Smooth muscle cell (in vitro differentiated cells): Measurements from ENCODE around the gene TRAFD1. TPM values are rescaled to one million over a fixed set of nuclear protein-coding genes. Genes with fewer than 3 reads are reported as not detected.

ENCODE experiments used
- DNase-seq: peaks from one replicate; lab custom pipeline; 2025; ENCODE audit not compliant: unreplicated experiment; lab: John Stamatoyannopoulos, UW
- H2AFZ ChIP-seq: fragments of 200-600 bp; sonication (generic); 2 replicates; pipeline ENCODE4 v1.6.0; 2016; ENCODE audit warnings: antibody characterized with exemption, low read depth, mild to moderate bottlenecking
- H3F3A ChIP-seq: fragments of 200-600 bp; sonication (generic); 2 replicates; pipeline ENCODE4 v1.6.0; 2017; ENCODE audit warnings: antibody characterized with exemption, low read depth
- H3K27ac ChIP-seq: fragments of 200-600 bp; sonication (generic); 2 replicates; pipeline ENCODE4 v1.5.1; 2016; ENCODE audit warnings: low read depth, mild to moderate bottlenecking
- H3K27me3 ChIP-seq: fragments of 200-600 bp; sonication (generic); 2 replicates; pipeline ENCODE4 v1.6.1; 2016; ENCODE audit warnings: low read depth, mild to moderate bottlenecking
- H3K36me3 ChIP-seq: fragments of 200-600 bp; sonication (generic); 2 replicates; pipeline ENCODE4 v1.5.1; 2016; ENCODE audit warnings: low read depth
- H3K4me1 ChIP-seq: fragments of 200-600 bp; sonication (generic); 2 replicates; pipeline ENCODE4 v1.5.1; 2016; ENCODE audit warnings: low read depth
- H3K4me2 ChIP-seq: fragments of 200-600 bp; sonication (generic); 2 replicates; pipeline ENCODE4 v1.6.0; 2016; ENCODE audit warnings: mild to moderate bottlenecking
- H3K4me3 ChIP-seq: fragments of 200-600 bp; sonication (generic); 2 replicates; pipeline ENCODE4 v1.5.1; 2016; ENCODE audit warnings: mild to moderate bottlenecking
- H3K79me2 ChIP-seq: fragments of 200-600 bp; sonication (generic); 2 replicates; pipeline ENCODE4 v1.6.0; 2016; ENCODE audit warnings: low read depth, mild to moderate bottlenecking
- H3K9ac ChIP-seq: fragments of 200-600 bp; sonication (generic); 2 replicates; pipeline ENCODE4 v1.6.0; 2016; ENCODE audit warnings: low read depth
- H3K9me3 ChIP-seq: fragments of 200-600 bp; sonication (generic); replicated peaks from 2 replicates; pipeline ENCODE4 v1.5.1; 2016; ENCODE audit warnings: low read depth
- H4K20me1 ChIP-seq: fragments of 200-600 bp; sonication (generic); 2 replicates; pipeline ENCODE4 v1.6.0; 2016; ENCODE audit warnings: low read depth
- WGBS: methylation state at CpG from one replicate; pipeline ENCODE4 v1.1.7; 2016; ENCODE audit warnings: low lambda C conversion rate; 5-methylcytosine and 5-hydroxymethylcytosine counted together
- polyA plus RNA-seq: library from polyadenylated mRNA; unstranded; fragments of >200 nt; fragmentation: Nextera tagmentation; extraction: Ambion mirVana; gene quantifications from 2 replicates; pipeline ENCODE4 v1.2.1, GENCODE V29; 2016
- total RNA-seq: library from RNA; depleted of rRNA; stranded (reverse); fragments of >200 nt; gene quantifications from 2 replicates; pipeline ENCODE4 v1.2.3, GENCODE V29; 2014
- TF ChIP-seq, protein P1 (sequence below): fragments of 200-600 bp; sonication (generic); IDR thresholded peaks from 2 replicates; pipeline ENCODE4 v1.5.1; 2017; ENCODE audit warnings: borderline replicate concordance, mild to moderate bottlenecking, antibody characterized with exemption; ENCODE audit not compliant: insufficient read depth, poor library complexity, severe bottlenecking

Gene TRAFD1
- total and polyA plus RNA-seq, 2 experiments from 2014 or later = 30.2 to 44.8 TPM

DNA sequence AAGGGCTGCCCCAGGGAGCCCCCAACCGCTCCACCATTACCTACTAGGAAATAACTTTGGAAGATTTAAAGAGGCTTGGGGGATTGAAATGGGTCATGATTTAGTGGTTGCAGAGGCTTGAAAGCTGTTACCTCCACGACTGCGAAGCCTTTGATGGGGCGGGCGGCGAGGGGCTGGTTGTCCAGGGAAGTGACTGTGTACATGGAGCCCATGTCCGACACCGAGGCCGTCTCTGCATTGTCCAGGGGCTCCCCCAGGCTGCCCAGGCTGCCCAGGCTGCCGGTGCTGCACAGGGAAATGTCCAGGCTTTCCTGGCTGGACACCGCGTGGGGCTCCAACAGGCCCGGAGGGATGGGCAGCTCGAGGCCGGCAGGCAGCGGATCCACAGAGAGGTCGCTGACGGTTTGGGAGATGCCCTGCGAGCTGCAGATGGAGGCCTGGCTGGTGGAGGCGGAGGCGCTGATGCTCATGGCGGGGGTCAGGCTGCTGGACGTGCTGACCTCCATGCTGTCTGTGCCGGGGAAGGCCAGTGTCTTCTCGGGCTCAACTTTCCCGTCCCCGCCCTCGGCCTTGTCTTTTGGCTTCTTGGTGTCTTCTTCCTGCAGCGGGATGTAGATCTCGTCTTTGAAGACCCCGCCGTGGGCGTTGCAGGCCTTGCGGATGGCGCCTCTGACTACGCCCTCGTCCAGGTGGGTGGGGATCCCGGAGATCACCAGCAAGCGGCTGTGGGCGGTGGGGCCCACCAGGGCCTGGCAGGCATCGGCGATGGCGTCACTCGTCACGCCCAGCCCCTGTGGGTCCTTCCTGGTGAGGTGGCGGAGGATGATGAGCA is 58.9 kb downstream of the TRAFD1 start:
- no peak for DNase-seq
- WGBS = 97% methylated on average over 44 of the region's 46 CpGs
- Histone ChIP-seq H3F3A (no peaks in the 10 kb centered on the region), H3K4me1 (no peaks in the 10 kb centered on the region), H3K9me3 (no peaks in the 10 kb centered on the region), H3K79me2 (no peaks in the 10 kb centered on the region), H3K4me2 (no peak overlapping the region), H2AFZ (no peak overlapping the region), H3K4me3 (no peak overlapping the region), H4K20me1 (peaks cover 6% of the 10 kb centered on the region), H3K27ac (no peak overlapping the region), H3K9ac (no peak overlapping the region), H3K27me3 (no peaks in the 10 kb centered on the region), H3K36me3 (no peaks in the 10 kb centered on the region)
- TF ChIP-seq, protein P1, sequence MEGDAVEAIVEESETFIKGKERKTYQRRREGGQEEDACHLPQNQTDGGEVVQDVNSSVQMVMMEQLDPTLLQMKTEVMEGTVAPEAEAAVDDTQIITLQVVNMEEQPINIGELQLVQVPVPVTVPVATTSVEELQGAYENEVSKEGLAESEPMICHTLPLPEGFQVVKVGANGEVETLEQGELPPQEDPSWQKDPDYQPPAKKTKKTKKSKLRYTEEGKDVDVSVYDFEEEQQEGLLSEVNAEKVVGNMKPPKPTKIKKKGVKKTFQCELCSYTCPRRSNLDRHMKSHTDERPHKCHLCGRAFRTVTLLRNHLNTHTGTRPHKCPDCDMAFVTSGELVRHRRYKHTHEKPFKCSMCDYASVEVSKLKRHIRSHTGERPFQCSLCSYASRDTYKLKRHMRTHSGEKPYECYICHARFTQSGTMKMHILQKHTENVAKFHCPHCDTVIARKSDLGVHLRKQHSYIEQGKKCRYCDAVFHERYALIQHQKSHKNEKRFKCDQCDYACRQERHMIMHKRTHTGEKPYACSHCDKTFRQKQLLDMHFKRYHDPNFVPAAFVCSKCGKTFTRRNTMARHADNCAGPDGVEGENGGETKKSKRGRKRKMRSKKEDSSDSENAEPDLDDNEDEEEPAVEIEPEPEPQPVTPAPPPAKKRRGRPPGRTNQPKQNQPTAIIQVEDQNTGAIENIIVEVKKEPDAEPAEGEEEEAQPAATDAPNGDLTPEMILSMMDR = no peak

DNA sequence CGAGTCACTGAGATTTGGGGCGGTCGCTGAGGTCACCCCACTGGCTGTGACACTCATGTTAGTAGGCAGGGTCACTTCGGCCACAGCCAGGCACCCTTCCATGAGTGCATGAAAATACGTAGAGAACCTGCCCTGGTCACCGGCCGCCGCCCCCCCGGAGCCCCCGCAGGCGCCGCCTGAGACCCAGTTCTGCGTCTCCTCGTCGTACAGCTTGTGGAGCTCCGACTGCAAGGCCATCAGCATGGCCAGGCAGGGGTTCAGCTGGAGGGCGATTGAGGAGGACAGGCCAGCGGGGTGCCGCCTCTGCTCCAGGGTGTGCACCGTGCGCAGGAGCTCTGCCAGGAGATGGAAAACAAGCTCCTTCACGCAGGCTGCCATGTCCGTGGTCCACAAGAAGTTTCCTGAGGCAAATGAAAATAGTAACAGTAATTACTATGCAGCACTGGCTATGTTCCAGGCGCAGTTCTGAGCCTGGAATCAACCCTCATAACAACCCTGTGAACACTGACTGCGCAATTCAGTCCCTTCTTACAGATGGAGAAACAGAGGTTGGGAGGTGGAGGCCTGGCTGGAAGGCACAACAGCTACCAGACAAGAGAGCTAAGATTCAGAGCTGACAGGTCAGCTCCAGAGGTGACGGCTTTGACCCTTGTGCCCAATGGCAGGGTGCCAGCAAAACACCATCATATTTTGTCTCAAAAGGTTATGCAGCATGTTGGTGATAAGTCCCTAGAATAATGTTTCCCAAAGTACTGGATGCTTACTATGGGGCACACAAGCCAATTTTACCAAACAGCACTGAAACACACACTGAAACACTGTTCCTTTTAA is 59.9 kb downstream of the TRAFD1 start:
- WGBS = 98% methylated on average over 26 of the region's 26 CpGs
- no peak overlapping the region for H3K4me2 ChIP-seq
- no peak overlapping the region for H3K27ac ChIP-seq
- H3K9me3 ChIP-seq = no peaks in the 10 kb centered on the region
- peaks cover 6% of the 10 kb centered on the region for H4K20me1 ChIP-seq
- no peaks in the 10 kb centered on the region for H3K36me3 ChIP-seq
- H3F3A ChIP-seq = no peaks in the 10 kb centered on the region
- no peak for DNase-seq
- H3K79me2 ChIP-seq = no peaks in the 10 kb centered on the region
- H3K27me3 ChIP-seq = no peaks in the 10 kb centered on the region
- no peaks in the 10 kb centered on the region for H3K4me1 ChIP-seq
- no peak overlapping the region for H2AFZ ChIP-seq
- H3K9ac ChIP-seq = no peak overlapping the region
- no peak overlapping the region for H3K4me3 ChIP-seq
- TF ChIP-seq, protein P1 = no peak

DNA sequence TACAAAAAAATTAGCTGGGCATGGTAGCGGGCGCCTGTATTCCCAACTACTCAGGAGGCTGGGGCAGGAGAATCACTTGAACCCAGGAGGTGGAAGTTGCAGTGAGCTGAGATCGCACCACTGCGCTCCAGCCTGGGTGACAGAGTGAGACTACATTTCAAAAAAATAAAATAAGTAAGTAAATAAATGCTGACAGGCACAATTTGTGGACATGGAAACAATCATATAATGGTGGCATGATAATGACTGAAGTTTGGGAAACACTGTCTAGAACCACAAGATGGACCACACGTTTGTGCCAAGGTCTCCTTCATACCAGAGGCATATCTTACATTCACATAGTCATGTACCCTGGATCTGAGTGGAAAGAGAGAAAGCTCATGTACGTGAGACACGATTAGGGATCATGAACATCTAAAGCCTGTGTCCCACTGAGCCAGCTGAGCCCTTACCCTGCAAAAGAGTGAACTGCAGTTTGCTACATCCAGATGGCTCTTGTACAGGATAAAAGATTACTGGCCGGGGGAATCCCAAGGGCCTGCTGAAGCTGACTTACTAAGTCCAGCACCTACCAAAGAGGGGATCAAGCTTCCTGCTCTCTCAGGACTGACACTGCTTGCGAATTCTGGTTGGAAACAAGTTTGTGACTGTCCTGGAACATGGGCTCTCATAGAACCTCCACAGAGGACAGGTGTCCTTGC is 62.9 kb downstream of the TRAFD1 start:
- H3K27ac ChIP-seq = no peak overlapping the region
- H3K4me3 ChIP-seq = no peak overlapping the region
- no peaks in the 10 kb centered on the region for H3K9me3 ChIP-seq
- DNase-seq = no peak
- TF ChIP-seq, protein P1 = no peak
- H3K4me1 ChIP-seq = peaks cover 7% of the 10 kb centered on the region
- H3F3A ChIP-seq = no peaks in the 10 kb centered on the region
- WGBS = 73% methylated on average over 9 of the region's 9 CpGs
- no peak overlapping the region for H3K9ac ChIP-seq
- no peaks in the 10 kb centered on the region for H3K79me2 ChIP-seq
- H4K20me1 ChIP-seq = peaks cover 6% of the 10 kb centered on the region
- H3K36me3 ChIP-seq = no peaks in the 10 kb centered on the region
- no peak overlapping the region for H2AFZ ChIP-seq
- no peak overlapping the region for H3K4me2 ChIP-seq
- H3K27me3 ChIP-seq = no peaks in the 10 kb centered on the region
